ENCODE data around the gene CCDC34. TPM values are rescaled to one million over a fixed set of nuclear protein-coding genes. Genes with fewer than 3 reads are reported as not detected.

Gene CCDC34
- total RNA-seq, 2 experiments from 2014 or later = 20.8 to 38.5 TPM

GRCh38 chr11:27390318-27391295, 27.6 kb upstream of the CCDC34 start:
- Histone ChIP-seq H4K20me1 (ENCODE audit: insufficient read depth, low read length) (no peaks in the 10 kb centered on the region), H3K4me3 (ENCODE audit: low read depth, low read length, poor library complexity, severe bottlenecking) (no peak overlapping the region), H3K79me2 (ENCODE audit: insufficient read depth, low read depth, low read length) (no peaks in the 10 kb centered on the region), H3K27ac (ENCODE audit: low read depth, low read length, poor library complexity, severe bottlenecking) (no peak overlapping the region), H3K9me2 (ENCODE audit: insufficient read depth, low read length) (no peaks in the 10 kb centered on the region), H3K4me2 (ENCODE audit: low read length) (no peak overlapping the region), H3K4me1 (ENCODE audit: insufficient read depth, low read length, poor library complexity, severe bottlenecking) (no peaks in the 10 kb centered on the region), H3K36me3 (ENCODE audit: insufficient read depth, low read length) (no peaks in the 10 kb centered on the region), H2AFZ (ENCODE audit: low read length) (no peak overlapping the region), H3K9me3 (ENCODE audit: low read length) (no peaks in the 10 kb centered on the region)
- ChIA-PET POLR2A (no interaction called here), CTCF (ENCODE audit: unreplicated experiment) (no interaction called here)
- intact Hi-C loops (cut with micrococcal nuclease; ENCODE audit: unreplicated experiment) = no loop called here
- TF ChIP-seq CTCF (conservative IDR thresholded peaks at IDR 0.05; ENCODE audit: low read length) (0 out of 2 replicates have a peak, but pooled peaks have one; percentile 16), EZH2phosphoT487 (IDR thresholded peaks at IDR 0.05; ENCODE audit: borderline replicate concordance, low read depth, low read length) (no peak)
- BruUV-seq (replicated peaks) = no TSS peak
- no peak for DNase-seq (ENCODE audit: low spot score)

- Histone ChIP-seq H4K20me1 (ENCODE audit: insufficient read depth, low read length) (no peaks in the 10 kb centered on the region), H3K9me2 (ENCODE audit: insufficient read depth, low read length) (no peaks in the 10 kb centered on the region), H3K9me3 (ENCODE audit: low read length) (no peaks in the 10 kb centered on the region), H3K4me1 (ENCODE audit: insufficient read depth, low read length, poor library complexity, severe bottlenecking) (no peaks in the 10 kb centered on the region), H3K4me3 (ENCODE audit: low read depth, low read length, poor library complexity, severe bottlenecking) (no peak overlapping the region), H3K36me3 (ENCODE audit: insufficient read depth, low read length) (no peaks in the 10 kb centered on the region), H3K79me2 (ENCODE audit: insufficient read depth, low read depth, low read length) (no peaks in the 10 kb centered on the region), H3K27ac (ENCODE audit: low read depth, low read length, poor library complexity, severe bottlenecking) (no peak overlapping the region), H3K4me2 (ENCODE audit: low read length) (no peak overlapping the region), H2AFZ (ENCODE audit: low read length) (no peak overlapping the region)
- DNase-seq (ENCODE audit: low spot score) = no peak
- intact Hi-C loops (cut with micrococcal nuclease; ENCODE audit: unreplicated experiment) = no loop called here
- no TSS peak for BruUV-seq (replicated peaks)
- ChIA-PET CTCF (ENCODE audit: unreplicated experiment) (no interaction called here), POLR2A (no interaction called here)
- TF ChIP-seq CTCF (conservative IDR thresholded peaks at IDR 0.05; ENCODE audit: low read length) (no peak), EZH2phosphoT487 (IDR thresholded peaks at IDR 0.05; ENCODE audit: borderline replicate concordance, low read depth, low read length) (no peak)
Measured at GRCh38 chr11:27388869-27389268, 25.9 kb upstream of the CCDC34 start.

DNA sequence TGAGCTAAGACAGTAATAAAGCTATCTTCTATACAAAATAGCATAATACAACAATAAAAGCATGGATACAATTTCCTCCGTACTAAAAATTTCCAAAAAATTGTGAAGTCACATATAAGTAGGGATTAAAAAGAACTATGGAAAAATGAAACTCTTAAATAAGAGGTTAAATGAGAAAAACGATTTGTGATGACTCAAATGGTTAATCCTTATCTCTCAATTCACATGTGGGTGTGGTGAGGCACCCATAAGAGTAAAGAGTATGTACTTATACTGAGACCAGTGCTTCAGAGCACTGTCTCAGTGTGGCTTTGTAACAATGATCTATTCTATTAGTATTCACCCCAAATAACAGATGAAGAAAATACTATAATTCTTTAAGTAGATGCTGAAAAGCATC, 25.0 kb upstream of the CCDC34 start:
- Histone ChIP-seq H2AFZ (ENCODE audit: low read length) (no peak overlapping the region), H3K4me1 (ENCODE audit: insufficient read depth, low read length, poor library complexity, severe bottlenecking) (no peaks in the 10 kb centered on the region), H3K9me2 (ENCODE audit: insufficient read depth, low read length) (no peaks in the 10 kb centered on the region), H4K20me1 (ENCODE audit: insufficient read depth, low read length) (no peaks in the 10 kb centered on the region), H3K36me3 (ENCODE audit: insufficient read depth, low read length) (no peaks in the 10 kb centered on the region), H3K4me2 (ENCODE audit: low read length) (no peak overlapping the region), H3K79me2 (ENCODE audit: insufficient read depth, low read depth, low read length) (no peaks in the 10 kb centered on the region), H3K4me3 (ENCODE audit: low read depth, low read length, poor library complexity, severe bottlenecking) (no peak overlapping the region), H3K27ac (ENCODE audit: low read depth, low read length, poor library complexity, severe bottlenecking) (no peak overlapping the region), H3K9me3 (ENCODE audit: low read length) (no peaks in the 10 kb centered on the region)
- no TSS peak for BruUV-seq (replicated peaks)
- TF ChIP-seq EZH2phosphoT487 (IDR thresholded peaks at IDR 0.05; ENCODE audit: borderline replicate concordance, low read depth, low read length) (no peak), CTCF (conservative IDR thresholded peaks at IDR 0.05; ENCODE audit: low read length) (no peak)
- intact Hi-C loops (cut with micrococcal nuclease; ENCODE audit: unreplicated experiment) = no loop called here
- ChIA-PET CTCF (ENCODE audit: unreplicated experiment) (no interaction called here), POLR2A (no interaction called here)
- DNase-seq (ENCODE audit: low spot score) = no peak

All from OCI-LY7 (cell line).